ENCODE results near the gene MGAT4A. TPM values are rescaled to one million over a fixed set of nuclear protein-coding genes. Genes with fewer than 3 reads are reported as not detected.

The MGAT4A gene
- total RNA-seq, 2 donors from 2014 or later: 79.7 to 99.0 TPM

DNA sequence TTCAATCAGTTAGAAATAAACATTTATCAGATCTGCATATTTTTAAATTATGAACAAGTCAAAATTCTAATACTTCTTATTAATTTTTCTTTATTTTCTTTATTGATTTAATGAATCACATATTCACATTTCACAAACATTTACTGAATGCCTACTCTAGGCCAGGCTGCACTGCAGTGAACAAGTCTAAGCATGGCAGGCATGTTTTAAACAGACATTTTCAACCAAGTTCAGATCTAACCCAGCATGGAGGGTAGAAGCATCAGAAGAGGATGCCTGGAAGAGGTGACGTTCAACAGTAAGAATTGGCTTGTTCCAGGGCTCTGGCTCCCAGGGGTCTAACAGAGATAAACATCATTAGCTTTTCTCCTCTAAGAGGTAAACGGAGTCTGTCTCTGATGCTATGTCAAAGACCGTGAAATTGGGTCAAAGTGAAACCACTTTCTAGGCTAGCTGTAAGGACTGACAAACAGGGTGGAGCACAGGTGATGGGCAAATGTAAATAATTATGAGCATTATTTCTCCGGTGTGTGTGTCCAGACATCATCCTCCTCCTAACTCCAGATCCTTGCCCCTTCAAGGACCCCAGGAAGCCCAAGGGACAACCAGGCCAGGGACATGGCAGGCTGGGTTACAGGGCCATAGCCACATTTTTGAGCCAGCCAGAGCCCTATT lies 72.0 kb downstream of the MGAT4A start:
- peak; percentile 57 for ATAC-seq (replicated peaks)
- Mint-ChIP-seq H3K4me3 (peak overlapping the region; percentile 93), H3K27ac (peak overlapping the region; percentile 92), H3K4me1 (peaks cover 54% of the 10 kb centered on the region), H3K36me3 (ENCODE audit: low read depth) (peaks cover 60% of the 10 kb centered on the region), H3K9me3 (no peaks in the 10 kb centered on the region), H3K27me3 (no peaks in the 10 kb centered on the region)

DNA sequence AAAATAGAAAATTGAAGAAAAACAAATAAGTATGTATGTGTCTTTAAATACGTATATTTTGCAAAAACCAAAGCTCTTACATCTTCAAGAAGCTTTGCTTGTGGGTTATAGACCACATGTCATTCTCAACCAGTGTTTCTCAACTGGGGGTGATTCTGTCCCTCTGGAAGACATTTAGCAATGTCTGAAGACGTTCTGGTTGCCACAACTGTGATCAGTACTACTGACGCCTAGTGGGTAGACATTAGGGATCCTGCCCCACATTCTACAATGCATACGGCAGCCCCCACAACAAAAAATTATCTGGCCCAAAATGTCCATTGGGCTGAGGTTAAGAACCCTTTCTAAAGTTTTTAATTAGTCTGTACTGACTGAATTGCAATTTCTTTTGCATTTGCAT lies 74.1 kb downstream of the MGAT4A start:
- peak overlapping the region; percentile 87 for H3K27ac Mint-ChIP-seq
- H3K4me3 Mint-ChIP-seq: peak overlapping the region; percentile 93
- no peaks in the 10 kb centered on the region for H3K9me3 Mint-ChIP-seq
- H3K4me1 Mint-ChIP-seq: peaks cover 64% of the 10 kb centered on the region
- H3K36me3 Mint-ChIP-seq (ENCODE audit: low read depth): peaks cover 71% of the 10 kb centered on the region
- peak; percentile 48 for ATAC-seq (replicated peaks)
- no peaks in the 10 kb centered on the region for H3K27me3 Mint-ChIP-seq

DNA sequence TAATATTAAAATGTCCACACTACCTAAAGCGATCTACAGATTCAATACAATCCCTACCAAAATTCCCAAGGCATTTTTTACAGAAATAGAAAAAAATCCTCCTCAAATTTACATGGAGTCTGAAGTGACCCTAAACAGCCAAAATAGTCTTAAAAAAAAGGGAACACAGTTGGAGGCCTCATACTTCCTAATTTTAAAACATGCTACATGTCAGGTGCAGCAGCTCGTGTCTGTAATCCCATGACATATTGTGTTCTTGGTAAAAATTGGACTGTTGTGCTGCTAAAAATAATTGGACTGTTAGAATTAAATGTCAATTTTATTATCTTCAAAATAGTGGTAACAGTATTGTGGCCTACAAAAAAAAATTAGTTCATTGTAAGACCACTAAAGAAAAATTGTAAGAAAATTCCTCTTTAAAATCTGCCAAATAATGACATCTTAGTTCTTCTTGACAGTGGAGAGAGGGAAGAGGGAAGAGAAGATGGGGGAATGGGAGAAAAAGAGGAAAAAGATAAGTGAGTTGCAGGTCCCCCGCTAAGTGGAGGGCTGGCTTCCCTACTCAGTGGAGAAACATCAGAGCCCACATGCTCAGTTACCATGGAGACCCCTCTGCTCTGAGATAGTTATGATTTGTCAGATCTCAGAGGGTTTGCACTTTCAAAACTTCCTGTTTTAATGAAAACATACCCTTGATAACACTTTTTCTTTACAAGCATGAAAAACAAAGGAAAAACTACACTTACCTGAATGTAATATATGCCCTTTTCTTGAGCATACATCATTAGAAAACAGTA lies 76.0 kb downstream of the MGAT4A start:
- Mint-ChIP-seq H3K36me3 (ENCODE audit: low read depth) (peaks cover 71% of the 10 kb centered on the region), H3K9me3 (no peaks in the 10 kb centered on the region), H3K27me3 (no peaks in the 10 kb centered on the region), H3K4me3 (peak overlapping the region; percentile 93), H3K27ac (peak overlapping the region; percentile 95), H3K4me1 (peaks cover 66% of the 10 kb centered on the region)
- peak; percentile 60 for ATAC-seq (replicated peaks)

DNA sequence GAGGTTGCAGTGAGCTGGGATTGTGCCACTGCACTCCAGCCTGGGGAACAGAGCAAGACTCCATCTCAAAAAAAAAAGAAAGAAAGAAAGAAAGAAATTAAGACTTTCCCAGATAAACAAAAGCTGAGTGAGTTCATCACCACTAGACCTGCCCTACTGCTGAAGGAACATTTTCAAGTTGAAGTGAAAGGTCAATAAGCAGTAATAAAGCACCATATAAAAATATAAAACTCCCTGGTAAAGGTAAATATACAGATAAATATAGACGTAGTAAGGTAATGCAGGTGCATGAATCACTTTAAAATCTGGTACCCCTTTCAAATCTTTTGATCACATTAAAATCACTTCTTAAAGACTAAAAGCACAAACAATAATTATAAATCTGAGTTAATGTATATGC lies 79.9 kb downstream of the MGAT4A start:
- H3K4me3 Mint-ChIP-seq: peak overlapping the region; percentile 93
- H3K27ac Mint-ChIP-seq: peak overlapping the region; percentile 95
- peaks cover 94% of the 10 kb centered on the region for H3K36me3 Mint-ChIP-seq (ENCODE audit: low read depth)
- no peaks in the 10 kb centered on the region for H3K27me3 Mint-ChIP-seq
- no peak for ATAC-seq (replicated peaks)
- H3K4me1 Mint-ChIP-seq: peaks cover 62% of the 10 kb centered on the region
- no peaks in the 10 kb centered on the region for H3K9me3 Mint-ChIP-seq

DNA sequence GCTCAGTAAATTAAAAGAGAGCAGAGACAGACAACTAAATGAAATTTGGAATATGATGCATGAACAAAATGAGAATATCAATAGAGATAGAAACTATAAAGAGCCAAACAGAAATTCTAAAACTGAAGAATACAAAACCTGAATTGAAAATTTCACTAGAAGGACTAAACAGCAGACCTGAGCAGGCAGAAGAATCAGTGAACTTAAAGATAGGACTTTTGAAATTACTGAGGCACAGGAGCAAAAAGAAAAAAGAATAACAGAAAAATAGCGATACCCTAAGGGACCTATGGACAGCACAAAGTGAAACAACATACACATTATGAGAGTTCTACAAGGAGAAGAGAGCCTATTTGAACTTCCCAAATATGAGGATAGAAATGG lies 80.9 kb downstream of the MGAT4A start:
- Mint-ChIP-seq H3K27ac (peak overlapping the region; percentile 95), H3K4me1 (peaks cover 57% of the 10 kb centered on the region), H3K4me3 (peak overlapping the region; percentile 93), H3K27me3 (no peaks in the 10 kb centered on the region), H3K36me3 (ENCODE audit: low read depth) (peaks cover 98% of the 10 kb centered on the region), H3K9me3 (no peaks in the 10 kb centered on the region)
- ATAC-seq (replicated peaks): peak; percentile 2

DNA sequence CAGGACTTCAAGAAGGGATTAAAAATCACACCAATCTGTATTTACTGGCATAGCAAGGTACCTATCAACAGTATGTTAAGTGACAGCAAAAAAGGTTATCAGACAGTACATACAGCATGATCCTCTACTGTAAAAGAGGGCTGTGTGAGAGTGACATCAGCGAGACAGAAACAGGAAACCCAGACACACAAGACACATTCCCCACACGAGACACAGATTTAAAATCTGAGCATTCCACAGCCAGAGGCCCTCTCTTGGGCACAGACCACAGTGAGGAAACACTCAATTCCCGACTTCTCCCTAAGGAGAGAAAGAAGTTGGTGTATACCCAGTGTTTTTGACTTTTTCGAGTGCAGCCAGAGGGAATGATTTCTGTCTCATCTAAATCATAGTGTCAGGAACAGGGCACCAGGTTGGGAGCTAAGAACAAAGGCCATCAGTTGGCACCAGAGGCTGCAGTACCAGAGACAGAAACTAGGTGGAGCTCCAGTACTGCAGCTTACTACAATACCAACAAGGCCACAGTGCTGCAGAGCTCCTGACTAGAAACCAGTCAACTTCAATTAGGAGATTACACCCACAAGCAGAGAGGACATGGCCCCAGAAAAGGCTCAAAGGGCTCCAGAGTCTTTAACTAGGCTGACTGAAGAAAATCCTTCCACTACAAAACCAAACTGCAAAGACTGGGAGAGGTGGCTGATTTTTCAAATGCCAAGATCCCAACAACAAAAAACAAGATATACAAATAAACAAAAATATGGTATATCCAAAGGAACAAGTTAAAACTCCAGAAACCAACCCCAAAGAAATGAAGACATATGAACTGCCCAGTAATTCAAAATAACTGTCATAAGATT lies 81.6 kb downstream of the MGAT4A start:
- Mint-ChIP-seq H3K36me3 (ENCODE audit: low read depth) (peaks cover 98% of the 10 kb centered on the region), H3K27me3 (no peaks in the 10 kb centered on the region), H3K9me3 (no peaks in the 10 kb centered on the region), H3K4me3 (peak overlapping the region; percentile 93), H3K27ac (peak overlapping the region; percentile 95), H3K4me1 (peaks cover 51% of the 10 kb centered on the region)
- peak; percentile 96 for ATAC-seq (replicated peaks)

DNA sequence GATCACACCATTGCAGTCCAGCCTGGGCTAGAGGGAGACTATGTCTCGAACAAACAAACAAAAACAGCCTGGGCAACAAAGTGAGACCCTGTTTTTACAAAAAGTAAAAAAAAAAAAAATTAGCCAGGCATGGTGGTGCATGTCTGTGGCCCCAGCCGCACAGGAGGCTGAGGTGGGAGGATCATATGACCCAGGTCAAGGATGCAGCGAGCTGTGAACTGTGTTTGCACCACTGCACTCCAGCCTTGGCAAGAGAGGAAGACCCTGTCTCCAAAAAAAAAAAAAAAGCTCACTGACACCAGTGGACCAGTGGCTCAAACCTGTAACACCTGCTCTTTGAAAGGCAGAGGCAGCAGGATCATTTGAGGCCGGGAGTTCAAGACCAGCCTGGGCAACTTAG lies 82.5 kb downstream of the MGAT4A start:
- Mint-ChIP-seq H3K4me1 (peaks cover 42% of the 10 kb centered on the region), H3K4me3 (no peak overlapping the region)

DNA sequence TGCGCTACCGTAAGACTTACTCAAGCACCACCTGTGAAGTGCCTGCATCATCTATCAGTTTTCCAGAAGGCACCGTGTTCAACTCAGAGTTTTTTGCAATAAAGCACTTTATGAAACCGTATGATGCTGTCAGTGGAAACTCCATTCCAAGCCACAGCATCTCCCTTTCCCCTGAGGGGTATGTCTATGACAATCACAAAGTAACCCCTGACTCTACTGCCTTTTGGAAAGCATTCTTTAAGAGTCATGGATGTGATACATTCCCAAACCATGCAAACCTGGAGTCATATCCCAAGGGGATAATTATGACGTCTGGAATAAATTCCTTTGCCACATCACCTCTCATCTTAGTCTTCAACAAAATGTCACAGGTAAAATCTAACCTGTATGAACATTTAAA lies 83.3 kb downstream of the MGAT4A start:
- no peak for ATAC-seq (replicated peaks)
- Mint-ChIP-seq H3K27ac (peak overlapping the region; percentile 52), H3K36me3 (ENCODE audit: low read depth) (peaks cover 98% of the 10 kb centered on the region), H3K27me3 (no peaks in the 10 kb centered on the region), H3K4me1 (peaks cover 36% of the 10 kb centered on the region), H3K4me3 (no peak overlapping the region), H3K9me3 (no peaks in the 10 kb centered on the region)

More for the DNA sequence above, 82.5 kb downstream of the MGAT4A start:
- no peak overlapping the region for H3K27ac Mint-ChIP-seq
- ATAC-seq (replicated peaks): no peak
- H3K9me3 Mint-ChIP-seq: no peaks in the 10 kb centered on the region
- no peaks in the 10 kb centered on the region for H3K27me3 Mint-ChIP-seq
- H3K36me3 Mint-ChIP-seq (ENCODE audit: low read depth): peaks cover 98% of the 10 kb centered on the region

DNA sequence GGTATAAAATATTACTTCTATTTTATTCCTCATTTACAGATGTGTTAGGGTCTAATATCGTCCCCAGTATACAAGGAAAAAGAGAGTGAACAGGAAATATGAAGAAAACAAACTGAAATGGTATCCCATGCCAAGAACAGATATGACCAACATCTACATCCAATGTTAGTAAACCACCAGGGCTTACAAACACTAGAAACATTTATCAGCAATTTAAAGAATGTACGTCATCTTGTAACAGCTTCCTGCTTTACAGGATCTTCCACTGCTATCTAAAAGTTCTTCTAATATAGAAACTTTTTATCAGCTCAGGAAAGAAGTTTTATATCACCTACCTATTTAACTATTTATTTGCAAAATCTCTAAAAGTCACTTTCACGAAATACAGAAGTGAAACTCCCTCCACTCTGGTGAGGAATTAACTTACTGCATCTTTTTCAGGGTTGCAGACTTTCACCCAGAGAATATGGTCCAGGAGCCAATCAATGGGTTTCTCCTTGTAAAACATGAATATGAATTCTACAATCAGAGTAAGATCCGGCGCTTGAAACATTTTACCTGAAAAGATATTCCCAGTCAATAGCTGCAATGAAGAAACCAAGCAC lies 87.3 kb downstream of the MGAT4A start:
- Mint-ChIP-seq H3K4me3 (no peak overlapping the region), H3K9me3 (no peaks in the 10 kb centered on the region), H3K36me3 (ENCODE audit: low read depth) (peaks cover 96% of the 10 kb centered on the region), H3K27me3 (no peaks in the 10 kb centered on the region), H3K27ac (no peak overlapping the region), H3K4me1 (peaks cover 5% of the 10 kb centered on the region)
- no peak for ATAC-seq (replicated peaks)

DNA sequence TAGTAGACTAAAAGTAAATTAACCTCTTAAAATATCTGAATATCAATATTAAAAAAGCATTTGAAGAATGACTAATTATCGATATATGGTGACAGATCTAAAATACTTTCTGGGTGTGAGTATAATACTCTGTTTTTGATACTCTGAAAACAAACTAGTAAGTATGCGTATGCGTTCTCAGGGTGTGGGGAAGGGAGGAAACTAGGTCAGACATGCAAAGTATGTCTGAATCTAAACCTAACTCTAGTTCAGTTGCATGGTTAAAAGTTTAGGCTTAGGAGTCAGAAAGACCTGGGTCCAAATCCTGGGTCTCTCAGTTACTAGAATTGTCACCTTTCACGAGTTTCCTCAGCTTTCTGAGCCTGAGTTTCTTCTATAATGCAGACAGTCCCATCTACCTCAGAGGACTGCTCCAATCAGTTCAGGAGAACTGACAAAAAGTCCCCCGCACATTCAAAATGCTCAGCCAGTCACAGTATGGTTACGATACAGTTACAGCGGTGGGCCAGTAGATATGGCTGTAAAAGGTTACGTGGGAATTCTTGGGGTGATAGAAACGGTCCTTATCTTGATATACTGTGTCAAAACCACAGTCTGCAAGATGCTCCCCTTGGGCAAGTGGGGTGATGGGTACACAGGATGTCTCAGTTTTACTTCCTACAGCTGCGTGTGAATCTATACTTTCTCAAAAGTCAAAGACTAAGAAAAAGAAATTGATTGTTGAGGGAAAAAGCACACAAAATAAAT lies 93.4 kb downstream of the MGAT4A start:
- Mint-ChIP-seq H3K4me1 (peaks cover 29% of the 10 kb centered on the region), H3K36me3 (ENCODE audit: low read depth) (peaks cover 88% of the 10 kb centered on the region), H3K4me3 (peak overlapping the region; percentile 81), H3K27me3 (no peaks in the 10 kb centered on the region), H3K27ac (peak overlapping the region; percentile 87), H3K9me3 (no peaks in the 10 kb centered on the region)
- ATAC-seq (replicated peaks): peak; percentile 91

DNA sequence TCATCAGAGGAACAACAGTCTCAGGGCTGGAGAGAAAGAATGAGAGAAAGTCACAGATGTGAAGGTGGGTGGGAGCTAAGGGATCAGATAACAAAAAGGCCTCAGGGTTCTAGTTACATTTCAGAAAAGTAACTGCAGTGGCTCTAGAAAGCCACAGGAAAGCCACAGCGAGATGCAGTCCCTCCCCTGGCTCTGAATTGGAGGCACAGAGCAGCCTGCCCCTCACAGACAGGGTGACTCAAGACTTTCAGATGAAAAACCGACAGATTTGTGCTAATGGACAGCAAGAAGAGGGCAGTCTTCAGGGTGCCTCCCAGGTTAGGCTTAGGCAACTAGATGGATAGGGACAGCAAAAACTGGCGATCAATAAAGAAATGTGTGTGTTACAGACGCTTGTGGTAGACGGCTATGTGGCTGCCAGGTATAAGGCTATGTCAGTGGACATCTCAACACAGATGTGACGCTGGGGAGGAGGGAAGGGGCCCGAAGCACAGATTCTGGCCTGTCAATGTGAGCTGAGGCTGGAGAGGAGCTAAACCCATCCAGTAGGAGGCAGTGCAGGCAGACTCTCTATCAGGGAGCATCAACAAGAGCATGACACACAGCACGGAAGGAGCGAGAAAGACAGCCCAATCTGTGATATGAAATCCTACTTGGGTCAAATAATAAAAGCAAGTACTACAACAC lies 96.4 kb downstream of the MGAT4A start:
- peak; percentile 54 for ATAC-seq (replicated peaks)
- H3K4me1 Mint-ChIP-seq: peaks cover 28% of the 10 kb centered on the region
- H3K9me3 Mint-ChIP-seq: no peaks in the 10 kb centered on the region
- no peaks in the 10 kb centered on the region for H3K27me3 Mint-ChIP-seq
- peak overlapping the region; percentile 54 for H3K4me3 Mint-ChIP-seq
- peaks cover 88% of the 10 kb centered on the region for H3K36me3 Mint-ChIP-seq (ENCODE audit: low read depth)
- peak overlapping the region; percentile 81 for H3K27ac Mint-ChIP-seq

DNA sequence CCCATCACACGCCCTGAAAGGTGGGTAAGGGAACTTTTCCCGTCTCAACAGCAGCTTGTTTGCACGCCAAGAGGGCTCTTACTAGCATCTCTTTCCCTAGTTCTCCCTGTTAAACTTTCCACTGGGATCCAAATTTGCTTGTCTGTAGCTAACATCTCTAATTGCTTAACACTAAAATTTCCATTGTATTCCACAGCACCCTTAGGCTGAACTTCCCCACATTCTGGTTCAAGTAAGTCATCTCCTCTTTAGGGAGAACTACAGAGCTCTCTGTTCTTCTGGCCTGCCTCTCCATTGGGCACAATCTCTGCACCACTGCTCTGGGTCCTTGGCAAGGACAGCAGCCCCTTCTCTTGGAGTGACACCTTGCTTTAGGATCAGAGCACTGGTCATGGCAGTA lies 98.6 kb downstream of the MGAT4A start:
- H3K4me1 Mint-ChIP-seq: peaks cover 23% of the 10 kb centered on the region
- H3K27me3 Mint-ChIP-seq: no peaks in the 10 kb centered on the region
- H3K4me3 Mint-ChIP-seq: no peak overlapping the region
- H3K36me3 Mint-ChIP-seq (ENCODE audit: low read depth): peaks cover 88% of the 10 kb centered on the region
- H3K27ac Mint-ChIP-seq: no peak overlapping the region
- H3K9me3 Mint-ChIP-seq: no peaks in the 10 kb centered on the region
- no peak for ATAC-seq (replicated peaks)

DNA sequence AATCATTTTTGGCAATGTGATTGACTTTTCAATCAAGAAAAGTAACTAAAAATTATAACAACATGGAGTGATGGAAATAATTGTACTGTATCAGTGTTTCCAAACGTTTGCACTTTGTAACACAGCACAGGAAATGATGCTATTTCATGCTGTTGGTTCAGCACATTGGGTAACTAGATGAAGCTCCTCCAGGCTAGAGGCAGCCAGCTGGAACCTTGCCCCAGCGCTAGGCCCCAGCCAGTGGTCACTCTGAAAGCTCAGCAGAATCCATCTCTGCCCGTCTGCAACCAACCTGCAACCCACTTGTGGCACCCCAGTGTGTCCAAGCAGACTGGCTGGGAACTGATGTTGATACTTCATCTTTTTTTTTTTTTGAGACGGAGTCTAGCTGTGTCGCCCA lies 107.3 kb downstream of the MGAT4A start:
- Mint-ChIP-seq H3K4me3 (no peak overlapping the region), H3K9me3 (no peaks in the 10 kb centered on the region), H3K27me3 (no peaks in the 10 kb centered on the region), H3K4me1 (peaks cover 16% of the 10 kb centered on the region), H3K27ac (no peak overlapping the region), H3K36me3 (ENCODE audit: low read depth) (peaks cover 97% of the 10 kb centered on the region)
- no peak for ATAC-seq (replicated peaks)

Data from activated T-helper 17 cell treated with anti-CD3 and anti-CD28 coated beads, Interleukin-2, amount 50 U/mL, for 72 hours (primary cell).